Neural cell (in vitro differentiated cells): ENCODE results near the gene HDAC3.

ENCODE experiments used
- CTCF ChIP-seq: fragments of 450-650 bp; IDR thresholded peaks from 2 replicates; pipeline ENCODE4 v1.5.1; 2014; ENCODE audit warnings: antibody characterized with exemption, mild to moderate bottlenecking, moderate library complexity; ENCODE audit not compliant: poor library complexity, severe bottlenecking
- EZH2 ChIP-seq: fragments of 200-600, 300-800 bp; shearing (Covaris generic), sonication (generic); IDR thresholded peaks from 2 replicates; pipeline ENCODE4 v1.6.1; 2014; ENCODE audit warnings: antibody characterized with exemption, low read length, borderline replicate concordance, mild to moderate bottlenecking; ENCODE audit not compliant: insufficient read depth, poor library complexity, severe bottlenecking
- MXI1 ChIP-seq: fragments of 450-650 bp; conservative IDR thresholded peaks from 2 replicates; pipeline ENCODE4 v1.6.1; 2014; ENCODE audit warnings: antibody characterized with exemption, mild to moderate bottlenecking; ENCODE audit not compliant: poor library complexity, severe bottlenecking
- RAD21 ChIP-seq: fragments of 450-650 bp; conservative IDR thresholded peaks from 2 replicates; pipeline ENCODE4 v1.6.1; 2014; ENCODE audit warnings: antibody characterized with exemption, mild to moderate bottlenecking, moderate library complexity
- REST ChIP-seq: IDR thresholded peaks from 2 replicates; pipeline ENCODE4 v1.6.1; 2012; ENCODE audit warnings: borderline replicate concordance
- TAF1 ChIP-seq: IDR thresholded peaks from 2 replicates; pipeline ENCODE4 v1.6.1; 2012; ENCODE audit warnings: low read depth

GRCh38 chr5:141618030-141618803 lies 18.4 kb downstream of the HDAC3 start:
- no peak for TF ChIP-seq RAD21
- no peak for TF ChIP-seq CTCF
- no peak for TF ChIP-seq TAF1
- TF ChIP-seq REST, result no peak
- no peak for TF ChIP-seq MXI1
- TF ChIP-seq EZH2, result no peak
